Measurements from ENCODE around the gene PAPSS1. TPM values are rescaled to one million over a fixed set of nuclear protein-coding genes. Genes with fewer than 3 reads are reported as not detected.

Gene PAPSS1
- total and polyA plus RNA-seq, 2 experiments from 2014 or later, result 72.0 to 85.8 TPM

- TF ChIP-seq CTCF (conservative IDR thresholded peaks at IDR 0.05; ENCODE audit: low read depth in 2 of 2) (no peak), REST (IDR thresholded peaks at IDR 0.05; ENCODE audit: unreplicated experiment) (no peak), NANOG (IDR thresholded peaks at IDR 0.05; ENCODE audit: borderline replicate concordance) (no peak), CREB1 (CRISPR knock-in tag; IDR thresholded peaks at IDR 0.05; ENCODE audit: low read depth) (no peak), JUNB (IDR thresholded peaks at IDR 0.05; ENCODE audit: unreplicated experiment) (no peak)
Measured at GRCh38 chr4:107624024-107624423, 96.0 kb downstream of the PAPSS1 start (continued).

- no peak for ATAC-seq
- H3K36me3 ChIP-seq (ENCODE audit: insufficient read depth), result no peaks in the 10 kb centered on the region
- no peak overlapping the region for H3K4me3 ChIP-seq
- H3K27me3 ChIP-seq (ENCODE audit: insufficient read depth), result no peaks in the 10 kb centered on the region
- peaks cover 4% of the 10 kb centered on the region; the same call in 2 of the 3 replicates for H3K9me3 Mint-ChIP-seq
- H3K27ac ChIP-seq (ENCODE audit: low read depth), result no peak overlapping the region
- no peaks in the 10 kb centered on the region for H3K9me2 ChIP-seq (ENCODE audit: insufficient read depth)
- no peaks in the 10 kb centered on the region for H4K20me1 ChIP-seq (replicated peaks; ENCODE audit: insufficient read depth)
- H3K4me2 ChIP-seq, result no peak overlapping the region
- peaks cover 21% of the 10 kb centered on the region for H3K36me3 Mint-ChIP-seq (ENCODE audit: low read depth)
- no peaks in the 10 kb centered on the region for H3F3A ChIP-seq (replicated peaks; ENCODE audit: low read depth)
- no peaks in the 10 kb centered on the region for H3K4me1 ChIP-seq (ENCODE audit: insufficient read depth)
- no peaks in the 10 kb centered on the region for H3K4me1 Mint-ChIP-seq
- no peak overlapping the region for H3K27ac Mint-ChIP-seq
- no peak for DNase-seq (ENCODE audit: low spot score)
- H3K27me3 Mint-ChIP-seq (ENCODE audit: insufficient read depth, low read depth, poor library complexity), result peaks cover 3% of the 10 kb centered on the region
- no peak overlapping the region for H3K4me3 Mint-ChIP-seq
- peaks cover 9% of the 10 kb centered on the region for H3K79me2 ChIP-seq (replicated peaks; ENCODE audit: insufficient read depth)
- no peak overlapping the region for H2AFZ ChIP-seq
- TF ChIP-seq EZH2phosphoT487 (IDR thresholded peaks at IDR 0.05; ENCODE audit: unreplicated experiment) (no peak), ETS1 (IDR thresholded peaks at IDR 0.05) (no peak), REST (IDR thresholded peaks at IDR 0.05; ENCODE audit: unreplicated experiment) (no peak), JUNB (IDR thresholded peaks at IDR 0.05; ENCODE audit: unreplicated experiment) (no peak), STAT1 (IDR thresholded peaks at IDR 0.05; ENCODE audit: unreplicated experiment) (no peak), CTCF (conservative IDR thresholded peaks at IDR 0.05; ENCODE audit: low read depth in 2 of 2) (no peak), EZH2 (IDR thresholded peaks at IDR 0.05; ENCODE audit: low read depth, unreplicated experiment) (no peak), NANOG (IDR thresholded peaks at IDR 0.05; ENCODE audit: borderline replicate concordance) (no peak), POLR2AphosphoS5 (IDR thresholded peaks at IDR 0.05; ENCODE audit: low read depth) (no peak), ZNF114 (CRISPR knock-in tag; IDR thresholded peaks at IDR 0.05) (no peak), ZNF331 (CRISPR knock-in tag; IDR thresholded peaks at IDR 0.05; ENCODE audit: low read depth) (no peak), CREB1 (CRISPR knock-in tag; IDR thresholded peaks at IDR 0.05; ENCODE audit: low read depth) (no peak)
Measured at GRCh38 chr4:107622006-107622405, 98.0 kb downstream of the PAPSS1 start.
